Transverse colon (tissue), 3 donors: Measurements from ENCODE around the gene SHC4.

Source experiments
- EP300 ChIP-seq: sonication (generic); formaldehyde crosslinking; IDR thresholded peaks from one replicate; pipeline ENCODE4 v1.6.1; 2017; ENCODE audit warnings: antibody characterized with exemption, low read depth
- TF ChIP-seq, protein P1 (sequence below), 5 experiments: fragments of 200-600 bp in 3 of 5; fragments of 450-650 bp in 2 of 5; sonication (generic) in 3 of 5; IDR thresholded peaks; 1 replicate in 2 of 5; 2 replicates in 3 of 5; pipeline ENCODE4 v1.5.1; 2016 to 2017; ENCODE audit warnings: antibody characterized with exemption in 5 of 5, inconsistent platforms in 3 of 5, mild to moderate bottlenecking in 2 of 5, moderate library complexity in 1 of 5

DNA sequence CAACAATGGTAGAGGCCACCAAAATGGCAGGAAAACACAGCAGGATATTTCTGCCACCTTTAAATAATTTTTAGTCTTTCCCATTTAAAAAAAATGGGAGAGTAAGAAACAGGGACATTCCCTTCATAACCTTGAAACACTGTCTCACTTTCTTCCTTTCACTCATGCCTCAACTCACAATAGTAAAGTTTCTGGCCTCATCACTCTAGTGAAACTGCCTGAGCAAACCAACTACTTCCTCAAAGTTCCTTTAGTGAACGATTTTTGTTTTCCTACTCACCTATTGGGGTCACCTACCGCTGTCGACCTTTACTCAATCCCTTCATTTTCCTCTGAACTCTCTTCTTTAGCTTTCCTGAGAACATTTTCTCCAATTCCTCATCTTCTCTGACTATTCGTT is 33.0 kb downstream of the SHC4 start:
- TF ChIP-seq, protein P1, sequence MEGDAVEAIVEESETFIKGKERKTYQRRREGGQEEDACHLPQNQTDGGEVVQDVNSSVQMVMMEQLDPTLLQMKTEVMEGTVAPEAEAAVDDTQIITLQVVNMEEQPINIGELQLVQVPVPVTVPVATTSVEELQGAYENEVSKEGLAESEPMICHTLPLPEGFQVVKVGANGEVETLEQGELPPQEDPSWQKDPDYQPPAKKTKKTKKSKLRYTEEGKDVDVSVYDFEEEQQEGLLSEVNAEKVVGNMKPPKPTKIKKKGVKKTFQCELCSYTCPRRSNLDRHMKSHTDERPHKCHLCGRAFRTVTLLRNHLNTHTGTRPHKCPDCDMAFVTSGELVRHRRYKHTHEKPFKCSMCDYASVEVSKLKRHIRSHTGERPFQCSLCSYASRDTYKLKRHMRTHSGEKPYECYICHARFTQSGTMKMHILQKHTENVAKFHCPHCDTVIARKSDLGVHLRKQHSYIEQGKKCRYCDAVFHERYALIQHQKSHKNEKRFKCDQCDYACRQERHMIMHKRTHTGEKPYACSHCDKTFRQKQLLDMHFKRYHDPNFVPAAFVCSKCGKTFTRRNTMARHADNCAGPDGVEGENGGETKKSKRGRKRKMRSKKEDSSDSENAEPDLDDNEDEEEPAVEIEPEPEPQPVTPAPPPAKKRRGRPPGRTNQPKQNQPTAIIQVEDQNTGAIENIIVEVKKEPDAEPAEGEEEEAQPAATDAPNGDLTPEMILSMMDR (IDR thresholded peaks at IDR 0.05): no peak
- TF ChIP-seq EP300: no peak
